Urothelium cell line (cell line): ENCODE measurements around the gene RFTN1.

ENCODE experiments used
- DNase-seq: peaks from one replicate; pipeline ENCODE4 v3.0.0; 2011; ENCODE audit warnings: low spot score, mixed read lengths
- FAIRE-seq: peaks from 2 replicates; lab custom pipeline; 2011; peaks lifted over from hg19 to GRCh38; lab: Jason Lieb, UNC

Gene RFTN1

DNA sequence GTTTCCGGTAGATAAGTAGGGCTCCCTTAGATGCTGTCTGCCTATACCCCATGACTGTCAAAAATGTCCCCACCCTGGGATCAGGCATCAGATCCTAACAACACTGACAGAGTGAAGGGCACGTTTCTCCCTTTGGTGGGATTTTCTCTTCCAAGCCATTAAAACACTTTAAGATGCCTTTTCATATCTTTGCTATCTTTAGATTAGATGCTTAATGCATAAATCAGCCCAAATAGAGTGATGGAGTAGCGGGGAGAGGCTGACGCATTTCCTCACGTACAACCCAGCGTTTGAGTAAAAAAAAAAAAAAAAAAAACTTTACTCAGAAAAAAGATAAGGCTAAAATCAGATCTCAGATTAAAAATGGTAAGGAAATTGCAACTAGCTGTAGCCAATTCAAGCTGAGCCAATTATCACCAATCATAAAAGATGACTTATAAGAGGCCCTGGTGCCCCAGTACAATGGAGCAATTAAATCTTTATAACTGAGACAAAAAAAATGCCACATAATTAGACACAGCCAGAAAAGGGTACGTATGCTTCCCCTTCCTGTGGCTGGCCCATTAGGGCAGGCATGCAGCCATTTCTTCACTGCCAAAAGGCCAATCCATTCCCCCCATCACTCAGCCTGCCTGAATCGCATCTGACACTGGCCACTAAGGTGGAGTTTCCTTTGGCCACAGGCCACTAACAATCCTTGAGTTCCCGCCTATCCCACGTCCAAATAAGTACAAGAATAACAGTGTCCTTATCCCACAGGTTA is 45.0 kb downstream of the RFTN1 start:
- DNase-seq (no peak), FAIRE-seq (no peak)

GRCh38 chr3:16468002-16468335 is 45.5 kb downstream of the RFTN1 start:
- DNase-seq, result no peak
- no peak for FAIRE-seq

DNA sequence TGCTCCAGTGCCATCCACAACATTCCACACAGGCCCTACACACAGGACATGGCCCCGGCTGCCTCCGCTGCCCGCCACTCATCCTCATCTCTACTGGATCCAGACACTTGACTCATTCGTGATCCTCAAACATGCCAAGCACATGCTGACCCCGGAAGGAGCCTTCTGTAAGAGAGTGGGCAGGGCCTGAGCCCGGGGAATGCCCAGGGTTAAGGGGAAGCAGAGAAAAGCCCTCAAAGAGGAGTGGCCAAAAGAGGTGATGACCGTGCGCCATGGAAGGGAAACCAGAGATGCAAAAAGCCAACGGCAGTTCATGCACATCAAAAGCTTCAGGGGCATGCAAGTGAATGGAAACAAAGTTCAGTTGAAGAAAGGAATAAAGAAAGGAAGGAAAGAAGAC is 46.1 kb downstream of the RFTN1 start:
- DNase-seq (no peak), FAIRE-seq (no peak)

DNA sequence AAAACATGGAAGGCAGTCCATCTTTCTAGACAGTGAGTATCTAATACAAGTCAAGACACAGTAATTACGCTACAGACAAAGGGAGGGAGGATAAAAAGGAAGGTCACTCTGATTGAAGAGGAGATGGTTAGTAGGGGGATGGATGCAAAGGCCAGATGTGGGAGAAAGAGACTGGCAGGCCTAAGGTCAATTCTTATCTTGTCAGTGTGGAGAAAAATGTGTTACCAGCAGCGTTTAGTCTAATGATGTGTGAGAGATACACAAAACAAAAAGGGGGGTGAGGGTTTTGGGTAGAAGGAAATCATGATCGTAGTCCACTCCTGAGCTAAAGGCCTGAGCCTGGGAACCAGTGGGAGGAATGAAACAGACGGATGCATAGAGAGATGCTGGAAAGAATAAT is 46.7 kb downstream of the RFTN1 start:
- FAIRE-seq (no peak), DNase-seq (no peak)

- FAIRE-seq (no peak), DNase-seq (no peak)
Measured at GRCh38 chr3:16464511-16465148, 48.9 kb downstream of the RFTN1 start.

DNA sequence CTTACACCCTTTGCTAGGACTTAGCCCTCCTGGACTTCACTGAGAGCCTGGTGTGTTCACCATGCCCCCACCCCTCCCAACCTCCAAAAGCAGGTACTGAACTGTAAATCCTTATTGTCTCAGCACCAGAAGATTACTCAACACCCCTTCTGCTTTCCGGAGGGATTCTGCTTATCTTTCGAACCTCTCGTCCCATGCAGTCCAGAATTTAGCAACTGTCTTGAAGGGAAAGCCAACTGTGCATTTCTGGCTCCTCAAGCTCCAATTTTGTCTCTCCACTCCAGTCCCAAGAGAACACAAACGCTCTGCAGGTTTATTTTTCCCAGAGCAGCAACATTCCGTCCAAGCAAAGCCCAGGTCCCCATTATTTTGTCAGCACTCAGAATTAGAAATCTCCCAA is 49.6 kb downstream of the RFTN1 start:
- no peak for FAIRE-seq
- no peak for DNase-seq

DNA sequence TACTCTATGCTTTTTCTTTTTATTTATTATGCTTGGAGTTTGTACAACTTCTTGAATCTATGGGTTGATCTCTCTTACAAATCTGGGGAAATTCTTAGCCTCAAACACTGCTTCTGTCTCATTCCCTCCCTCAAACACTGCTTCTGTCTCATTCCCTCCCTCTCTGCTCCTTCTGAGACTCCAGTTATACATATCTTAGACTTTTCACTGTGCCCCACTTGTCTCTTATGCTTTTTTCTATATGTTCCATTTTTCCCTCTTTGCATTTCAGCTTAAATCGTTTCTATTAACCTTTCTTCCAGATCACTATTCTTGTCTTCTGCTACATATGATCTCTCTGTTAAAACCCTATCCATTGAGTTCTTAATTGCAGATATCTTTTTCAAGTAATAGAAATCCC is 50.4 kb downstream of the RFTN1 start:
- no peak for DNase-seq
- FAIRE-seq, result no peak

GRCh38 chr3:16462679-16463078 is 50.8 kb downstream of the RFTN1 start:
- FAIRE-seq, result no peak
- DNase-seq, result no peak

- DNase-seq (no peak), FAIRE-seq (no peak)
Measured at GRCh38 chr3:16461463-16462245, 51.8 kb downstream of the RFTN1 start.

GRCh38 chr3:16460886-16461285 is 52.6 kb downstream of the RFTN1 start:
- FAIRE-seq, result no peak
- DNase-seq, result no peak

DNA sequence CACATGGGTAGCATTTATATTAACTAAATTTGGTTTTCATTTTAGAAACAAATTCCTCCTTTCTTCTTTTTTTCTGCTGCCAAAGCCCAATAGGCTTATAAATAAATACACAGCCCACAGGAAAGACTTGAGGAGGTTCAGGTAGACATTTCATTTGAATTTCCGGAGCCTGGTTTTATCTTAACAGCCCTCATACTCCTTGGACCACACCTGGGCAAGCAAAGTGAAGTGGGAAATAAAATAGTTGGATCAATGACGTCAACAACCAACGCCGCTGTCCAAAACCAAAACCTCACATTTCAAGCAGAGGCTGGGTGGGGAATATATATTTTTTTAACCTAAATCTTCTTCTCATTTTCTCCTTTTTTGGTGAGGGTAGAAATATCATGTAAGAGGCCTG is 53.2 kb downstream of the RFTN1 start:
- DNase-seq, result no peak
- FAIRE-seq, result no peak

DNA sequence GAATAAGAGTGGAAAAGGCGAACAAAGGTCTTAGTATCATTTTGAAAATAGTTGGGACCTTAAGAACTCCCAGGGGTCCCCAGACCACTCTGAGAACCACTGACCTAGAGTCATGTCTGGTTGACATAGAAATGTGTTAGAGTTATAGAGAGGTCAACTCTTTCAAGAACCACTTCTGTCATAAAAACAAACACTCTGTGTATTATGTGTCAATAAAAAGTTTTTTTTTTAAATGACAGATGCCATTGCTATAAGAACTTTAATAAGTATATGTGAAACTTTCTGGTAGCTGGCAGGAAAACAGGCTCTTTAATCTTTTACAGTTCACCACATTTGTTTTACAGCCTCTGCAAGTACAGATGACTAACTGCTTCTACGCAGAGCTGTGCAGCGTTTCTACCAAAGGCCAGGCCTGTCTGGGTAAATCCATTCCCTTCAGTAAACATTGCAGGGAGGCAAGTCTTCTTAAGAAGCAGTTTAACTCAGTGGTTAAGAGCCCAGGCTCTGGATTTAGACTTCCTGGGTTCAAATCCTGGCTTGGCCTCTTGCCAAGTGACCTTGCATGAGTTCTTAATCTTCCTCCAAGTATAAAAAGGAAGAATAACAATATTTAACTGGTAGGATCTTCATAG is 56.6 kb downstream of the RFTN1 start:
- DNase-seq (no peak), FAIRE-seq (no peak)

GRCh38 chr3:16455966-16456365 is 57.5 kb downstream of the RFTN1 start:
- DNase-seq, result no peak
- FAIRE-seq, result no peak

- DNase-seq (no peak), FAIRE-seq (no peak)
Measured at GRCh38 chr3:16455001-16455400, 58.5 kb downstream of the RFTN1 start.

GRCh38 chr3:16452261-16452660 is 61.2 kb downstream of the RFTN1 start:
- FAIRE-seq (no peak), DNase-seq (no peak)

- FAIRE-seq (no peak), DNase-seq (no peak)
Measured at GRCh38 chr3:16449369-16449768, 64.1 kb downstream of the RFTN1 start.

DNA sequence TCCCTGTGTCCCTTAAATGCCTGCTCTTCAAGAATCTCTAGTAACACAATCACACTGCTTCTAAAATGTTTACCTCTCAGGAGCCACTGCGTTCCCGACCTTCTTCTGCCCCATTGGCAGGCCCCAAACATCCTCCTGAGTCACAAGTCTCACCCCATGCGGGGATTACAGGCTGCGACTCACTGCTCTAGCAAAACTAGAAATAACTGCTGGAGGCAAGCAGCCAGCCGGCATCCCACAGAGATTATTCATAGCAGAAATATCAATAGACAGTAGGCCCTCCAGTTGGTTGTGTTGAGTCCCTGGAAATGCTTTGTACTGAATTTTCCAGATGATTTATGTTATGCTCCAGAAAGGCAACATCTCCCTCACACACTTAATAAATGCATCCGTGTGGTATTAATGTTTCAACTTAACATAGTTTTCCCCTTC is 64.8 kb downstream of the RFTN1 start:
- peak; percentile 61 for DNase-seq
- no peak for FAIRE-seq

- no peak for DNase-seq
- no peak for FAIRE-seq
Measured at GRCh38 chr3:16447135-16447534, 66.4 kb downstream of the RFTN1 start.

DNA sequence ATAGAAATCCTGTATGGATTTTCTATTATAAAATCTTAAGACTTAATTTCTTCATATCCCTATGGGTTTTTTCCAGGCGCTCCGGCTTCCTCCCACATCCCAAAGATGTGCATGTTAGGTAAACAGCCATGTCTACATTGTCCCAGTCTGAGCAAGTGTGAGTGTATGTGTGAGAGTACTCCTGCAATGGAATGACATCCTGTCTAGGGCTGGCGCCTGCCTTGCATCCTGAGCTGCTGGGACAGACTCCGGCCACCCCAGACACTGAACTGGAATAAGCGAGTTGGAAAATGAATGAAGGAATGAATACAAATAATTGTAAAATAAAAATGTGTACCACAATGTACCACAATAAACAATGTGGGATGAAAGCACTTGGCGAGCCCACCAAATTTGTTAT is 69.2 kb downstream of the RFTN1 start:
- DNase-seq (no peak), FAIRE-seq (no peak)

DNA sequence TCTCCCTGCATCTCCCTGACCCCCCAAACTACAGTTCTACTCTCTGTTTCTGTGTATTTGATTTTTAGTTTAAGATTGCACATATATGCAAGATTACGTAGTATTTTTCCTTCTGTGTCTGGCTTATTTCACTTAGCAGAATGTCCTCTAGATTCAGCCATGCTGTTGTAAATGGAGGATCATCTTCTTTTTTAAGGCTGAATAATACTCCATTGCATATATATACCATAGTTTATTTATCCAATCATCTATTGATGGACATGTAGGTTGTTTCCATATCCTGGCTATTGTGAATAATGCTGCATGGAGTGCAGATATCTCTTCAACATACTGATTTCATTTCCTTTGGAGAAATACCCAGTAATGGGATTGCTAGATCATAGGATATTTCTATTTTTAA is 70.8 kb downstream of the RFTN1 start:
- FAIRE-seq (no peak), DNase-seq (no peak)

DNA sequence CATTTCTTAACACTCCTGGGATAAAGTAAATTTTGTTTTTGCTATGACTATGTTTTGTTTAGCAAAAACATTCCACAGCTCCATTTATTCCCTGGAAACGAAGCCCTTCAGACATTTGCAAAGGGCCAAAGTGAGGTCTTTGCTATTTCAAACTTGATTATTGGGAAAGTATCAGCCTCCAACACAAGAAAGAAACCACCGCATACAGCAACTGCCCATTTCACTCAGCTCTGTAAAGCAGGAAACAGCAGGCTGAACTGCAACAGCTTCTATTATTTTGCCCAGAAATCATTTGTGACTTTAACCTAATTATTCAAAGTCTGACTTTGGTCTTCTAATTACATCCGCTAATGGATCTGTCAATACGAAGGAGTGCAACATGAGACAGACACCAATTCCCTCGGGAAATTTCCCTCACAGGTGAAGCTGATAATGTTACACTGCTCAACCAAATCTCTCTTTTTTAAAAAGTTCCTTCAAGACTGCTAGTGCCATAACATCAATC is 72.1 kb downstream of the RFTN1 start:
- no peak for FAIRE-seq

More for the DNA sequence above, 72.1 kb downstream of the RFTN1 start:
- no peak for DNase-seq
